Osteoblast (primary cell): ENCODE results near the gene CSN1S1. TPM values are rescaled to one million over a fixed set of nuclear protein-coding genes. Genes with fewer than 3 reads are reported as not detected.

Experiments used
- DNase-seq: peaks from one replicate; pipeline ENCODE4 v3.0.0; 2011; ENCODE audit warnings: low spot score, mixed read lengths; ENCODE audit not compliant: insufficient read length; ENCODE audit errors: missing footprints
- H2AFZ ChIP-seq: 2 replicates; pipeline ENCODE4 v1.6.0; 2011; ENCODE audit warnings: mild to moderate bottlenecking, low read length
- H3K27ac ChIP-seq: 2 replicates; pipeline ENCODE4 v1.5.1; 2011; ENCODE audit warnings: mild to moderate bottlenecking, low read depth, low read length, moderate library complexity
- H3K27me3 ChIP-seq: 2 replicates; pipeline ENCODE4 v1.6.0; 2012; ENCODE audit warnings: mild to moderate bottlenecking, control low read depth, inconsistent platforms, low read length, moderate library complexity; ENCODE audit not compliant: insufficient read depth
- H3K36me3 ChIP-seq: 2 replicates; pipeline ENCODE4 v1.5.1; 2011; ENCODE audit warnings: mild to moderate bottlenecking, low read length, control low read depth, moderate library complexity; ENCODE audit not compliant: insufficient read depth
- H3K4me1 ChIP-seq: 2 replicates; pipeline ENCODE4 v1.5.1; 2011; ENCODE audit warnings: mild to moderate bottlenecking, low read length, control low read depth, moderate library complexity; ENCODE audit not compliant: insufficient read depth
- H3K4me2 ChIP-seq: 2 replicates; pipeline ENCODE4 v1.6.0; 2011; ENCODE audit warnings: mild to moderate bottlenecking, low read length; ENCODE audit not compliant: insufficient read depth
- H3K4me3 ChIP-seq: fragments of 200-600 bp; sonication (generic); 3 replicates; pipeline ENCODE4 v1.5.1; 2012; ENCODE audit warnings: mild to moderate bottlenecking, low read length, inconsistent platforms; ENCODE audit not compliant: insufficient read depth
- H3K79me2 ChIP-seq: 2 replicates; pipeline ENCODE4 v1.6.0; 2012; ENCODE audit warnings: mild to moderate bottlenecking, low read length, control low read depth, inconsistent platforms; ENCODE audit not compliant: insufficient read depth
- H3K9me3 ChIP-seq: 2 replicates; pipeline ENCODE4 v1.5.1; 2011; ENCODE audit warnings: low read depth, low read length, control low read depth
- H4K20me1 ChIP-seq: 2 replicates; pipeline ENCODE4 v1.6.0; 2012; ENCODE audit warnings: mild to moderate bottlenecking, low read length, control low read depth; ENCODE audit not compliant: insufficient read depth
- total RNA-seq: library from RNA; depleted of rRNA; stranded (reverse); fragments of >200 nt; gene quantifications from 2 replicates; pipeline ENCODE4 v1.2.3, GENCODE V29; 2012
- TF ChIP-seq, protein P1 (sequence below): IDR thresholded peaks from 2 replicates; pipeline ENCODE4 v1.5.1; 2011; ENCODE audit warnings: mild to moderate bottlenecking, low read depth, low read length, moderate library complexity; ENCODE audit errors: extremely low read depth

The CSN1S1 gene
- total RNA-seq, 1 donor, result not detected

DNA sequence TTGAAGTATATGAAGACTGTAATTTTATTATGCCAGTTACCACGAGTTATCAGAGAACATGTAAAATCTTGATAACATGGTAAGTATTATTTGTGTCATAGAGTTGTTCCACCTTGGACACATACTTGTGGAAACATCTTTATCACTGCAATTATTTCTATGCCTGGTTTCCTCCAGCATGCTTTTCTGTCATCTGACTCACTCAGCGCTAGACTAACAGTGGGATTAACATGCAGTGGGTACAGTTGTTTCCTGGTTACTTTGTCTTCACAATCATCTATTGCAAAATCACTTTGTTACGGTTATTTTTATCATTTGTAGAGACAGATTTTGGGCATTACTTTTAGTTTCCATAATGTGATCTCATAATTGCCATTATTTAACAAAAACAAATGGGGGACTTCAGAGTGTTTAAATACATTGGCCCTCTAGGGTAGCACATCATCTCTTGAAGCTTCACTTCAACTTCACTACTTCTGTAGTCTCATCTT is 64.7 kb downstream of the CSN1S1 start, which contains the start of gene STATH:
STATH (plus strand) TSS at position 441 of the 491 bp plus-strand sequence. CDS start 2,472 bp downstream, outside the sequence.
- Histone ChIP-seq H3K4me3 (no peak within 1 kb of the TSS), H3K9me3 (no peaks in the 10 kb centered on the region), H3K27me3 (no peaks in the 10 kb centered on the region), H3K4me2 (no peak within 1 kb of the TSS), H2AFZ (no peak within 1 kb of the TSS), H3K36me3 (no peaks in the 10 kb centered on the region), H3K4me1 (no peaks in the 10 kb centered on the region), H3K27ac (no peak within 1 kb of the TSS), H4K20me1 (no peaks in the 10 kb centered on the region), H3K79me2 (no peaks in the 10 kb centered on the region)
- TF ChIP-seq, protein P1, sequence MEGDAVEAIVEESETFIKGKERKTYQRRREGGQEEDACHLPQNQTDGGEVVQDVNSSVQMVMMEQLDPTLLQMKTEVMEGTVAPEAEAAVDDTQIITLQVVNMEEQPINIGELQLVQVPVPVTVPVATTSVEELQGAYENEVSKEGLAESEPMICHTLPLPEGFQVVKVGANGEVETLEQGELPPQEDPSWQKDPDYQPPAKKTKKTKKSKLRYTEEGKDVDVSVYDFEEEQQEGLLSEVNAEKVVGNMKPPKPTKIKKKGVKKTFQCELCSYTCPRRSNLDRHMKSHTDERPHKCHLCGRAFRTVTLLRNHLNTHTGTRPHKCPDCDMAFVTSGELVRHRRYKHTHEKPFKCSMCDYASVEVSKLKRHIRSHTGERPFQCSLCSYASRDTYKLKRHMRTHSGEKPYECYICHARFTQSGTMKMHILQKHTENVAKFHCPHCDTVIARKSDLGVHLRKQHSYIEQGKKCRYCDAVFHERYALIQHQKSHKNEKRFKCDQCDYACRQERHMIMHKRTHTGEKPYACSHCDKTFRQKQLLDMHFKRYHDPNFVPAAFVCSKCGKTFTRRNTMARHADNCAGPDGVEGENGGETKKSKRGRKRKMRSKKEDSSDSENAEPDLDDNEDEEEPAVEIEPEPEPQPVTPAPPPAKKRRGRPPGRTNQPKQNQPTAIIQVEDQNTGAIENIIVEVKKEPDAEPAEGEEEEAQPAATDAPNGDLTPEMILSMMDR, result no peak
- no peak for DNase-seq

Other genes with a start within 250 kb of the CSN1S1 start
- gene SULT1B1, start 170.4 kb upstream of the CSN1S1 start, total RNA-seq, result not detected in 2 replicates
- gene SULT1E1, start 70.9 kb upstream of the CSN1S1 start, total RNA-seq, result not detected in 2 replicates
- not detected in 2 replicates for gene CSN2, start 34.7 kb downstream of the CSN1S1 start, total RNA-seq
- gene STATH, start 64.9 kb downstream of the CSN1S1 start, total RNA-seq, result not detected in 2 replicates
- not detected in 2 replicates for gene HTN3, start 97.4 kb downstream of the CSN1S1 start, total RNA-seq
- not detected in 2 replicates for gene HTN1, start 119.4 kb downstream of the CSN1S1 start, total RNA-seq
- gene PRR27, start 223.2 kb downstream of the CSN1S1 start, total RNA-seq, result not detected in 2 replicates